GM23338 (cell line): ENCODE data around the gene SLIRP.

ENCODE experiments used
- CREB1 ChIP-seq: fragments of 250-450 bp; sonication (Bioruptor Pico); IDR thresholded peaks from 2 replicates; pipeline ENCODE4 v1.5.0; 2020; ENCODE audit warnings: low read depth, mild to moderate bottlenecking, moderate library complexity
- CTCF ChIP-seq, 2 experiments: fragments of 200-600 bp in 1 of 2; sonication (generic) in 1 of 2; conservative IDR thresholded peaks; 2 replicates each; pipeline versions ENCODE4 v1.5.1 to v1.6.1; 2016 to 2017; ENCODE audit warnings: antibody characterized with exemption in 2 of 2, low read depth in 2 of 2, mild to moderate bottlenecking in 2 of 2, moderate library complexity in 1 of 2
- EZH2 ChIP-seq: fragments of 200-600 bp; sonication (generic); IDR thresholded peaks from one replicate; pipeline ENCODE4 v1.8.0; 2017; ENCODE audit warnings: antibody characterized with exemption, mild to moderate bottlenecking, low read depth; ENCODE audit not compliant: unreplicated experiment
- EZH2phosphoT487 ChIP-seq: fragments of 200-600 bp; sonication (generic); IDR thresholded peaks from one replicate; pipeline ENCODE4 v1.8.1; 2018; ENCODE audit warnings: antibody characterized with exemption; ENCODE audit not compliant: unreplicated experiment
- JUNB ChIP-seq: IDR thresholded peaks from one replicate; pipeline ENCODE4 v1.6.1; 2016; ENCODE audit warnings: antibody characterized with exemption; ENCODE audit not compliant: unreplicated experiment
- NANOG ChIP-seq: IDR thresholded peaks from 2 replicates; pipeline ENCODE4 v1.6.1; 2016; ENCODE audit warnings: antibody characterized with exemption, borderline replicate concordance
- POLR2AphosphoS5 ChIP-seq: IDR thresholded peaks from 2 replicates; pipeline ENCODE4 v1.6.1; 2016; ENCODE audit warnings: antibody characterized with exemption, low read depth
- ZNF114 ChIP-seq: fragments of 250-450 bp; sonication (Bioruptor Pico); IDR thresholded peaks from 2 replicates; pipeline ENCODE4 v1.5.0; 2020; ENCODE audit warnings: mild to moderate bottlenecking, moderate library complexity
- ZNF331 ChIP-seq: fragments of 250-450 bp; sonication (Bioruptor Pico); IDR thresholded peaks from 2 replicates; pipeline ENCODE4 v1.5.0; 2020; ENCODE audit warnings: low read depth, mild to moderate bottlenecking, moderate library complexity
- TF ChIP-seq, protein P1 (sequence below): IDR thresholded peaks from one replicate; pipeline ENCODE4 v1.6.1; 2018; ENCODE audit warnings: antibody characterized with exemption; ENCODE audit not compliant: unreplicated experiment

DNA sequence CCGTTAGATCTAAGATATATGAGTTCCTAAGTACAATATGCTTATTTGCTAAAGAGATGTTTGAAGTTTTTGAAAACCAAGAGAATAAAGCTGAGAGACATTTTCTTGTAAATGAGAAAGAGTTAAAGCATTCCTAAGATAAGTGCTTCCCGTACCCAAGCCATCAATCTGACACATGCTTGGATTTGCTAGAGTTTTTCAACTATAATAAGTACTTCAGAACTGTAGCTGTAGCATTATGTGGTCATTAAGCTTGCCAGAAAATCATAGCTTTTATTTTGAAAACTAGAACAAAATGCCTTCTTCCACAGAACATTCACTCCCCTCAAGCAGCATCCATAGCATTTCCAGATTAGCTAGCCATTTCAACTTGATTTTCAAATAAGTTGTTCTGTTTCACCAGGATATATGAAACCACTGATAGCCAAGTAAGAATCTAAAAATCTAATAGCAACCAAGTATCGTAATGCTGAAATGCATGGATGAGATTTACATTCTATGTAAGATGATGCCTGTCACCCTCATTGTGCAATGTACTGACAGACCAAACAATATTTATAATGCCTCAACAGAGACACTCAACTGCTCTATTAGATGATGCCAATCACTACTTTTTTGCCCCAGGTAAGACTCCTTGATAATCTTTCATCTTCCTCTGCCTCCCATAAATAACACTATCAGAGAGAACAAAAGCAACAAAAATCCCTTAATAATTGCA is 45.1 kb downstream of the SLIRP start:
- TF ChIP-seq ZNF331 (CRISPR knock-in tag): no peak
- no peak for TF ChIP-seq CTCF (conservative IDR thresholded peaks at IDR 0.05; ENCODE audit: low read depth in 2 of 2)
- TF ChIP-seq EZH2: no peak
- TF ChIP-seq, protein P1, sequence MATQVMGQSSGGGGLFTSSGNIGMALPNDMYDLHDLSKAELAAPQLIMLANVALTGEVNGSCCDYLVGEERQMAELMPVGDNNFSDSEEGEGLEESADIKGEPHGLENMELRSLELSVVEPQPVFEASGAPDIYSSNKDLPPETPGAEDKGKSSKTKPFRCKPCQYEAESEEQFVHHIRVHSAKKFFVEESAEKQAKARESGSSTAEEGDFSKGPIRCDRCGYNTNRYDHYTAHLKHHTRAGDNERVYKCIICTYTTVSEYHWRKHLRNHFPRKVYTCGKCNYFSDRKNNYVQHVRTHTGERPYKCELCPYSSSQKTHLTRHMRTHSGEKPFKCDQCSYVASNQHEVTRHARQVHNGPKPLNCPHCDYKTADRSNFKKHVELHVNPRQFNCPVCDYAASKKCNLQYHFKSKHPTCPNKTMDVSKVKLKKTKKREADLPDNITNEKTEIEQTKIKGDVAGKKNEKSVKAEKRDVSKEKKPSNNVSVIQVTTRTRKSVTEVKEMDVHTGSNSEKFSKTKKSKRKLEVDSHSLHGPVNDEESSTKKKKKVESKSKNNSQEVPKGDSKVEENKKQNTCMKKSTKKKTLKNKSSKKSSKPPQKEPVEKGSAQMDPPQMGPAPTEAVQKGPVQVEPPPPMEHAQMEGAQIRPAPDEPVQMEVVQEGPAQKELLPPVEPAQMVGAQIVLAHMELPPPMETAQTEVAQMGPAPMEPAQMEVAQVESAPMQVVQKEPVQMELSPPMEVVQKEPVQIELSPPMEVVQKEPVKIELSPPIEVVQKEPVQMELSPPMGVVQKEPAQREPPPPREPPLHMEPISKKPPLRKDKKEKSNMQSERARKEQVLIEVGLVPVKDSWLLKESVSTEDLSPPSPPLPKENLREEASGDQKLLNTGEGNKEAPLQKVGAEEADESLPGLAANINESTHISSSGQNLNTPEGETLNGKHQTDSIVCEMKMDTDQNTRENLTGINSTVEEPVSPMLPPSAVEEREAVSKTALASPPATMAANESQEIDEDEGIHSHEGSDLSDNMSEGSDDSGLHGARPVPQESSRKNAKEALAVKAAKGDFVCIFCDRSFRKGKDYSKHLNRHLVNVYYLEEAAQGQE: no peak
- no peak for TF ChIP-seq NANOG
- TF ChIP-seq POLR2AphosphoS5: no peak
- no peak for TF ChIP-seq EZH2phosphoT487
- no peak for TF ChIP-seq JUNB
- TF ChIP-seq ZNF114 (CRISPR knock-in tag): no peak
- no peak for TF ChIP-seq CREB1 (CRISPR knock-in tag)
